ENCODE measurements around the gene CHMP1B.

The CHMP1B gene

DNA sequence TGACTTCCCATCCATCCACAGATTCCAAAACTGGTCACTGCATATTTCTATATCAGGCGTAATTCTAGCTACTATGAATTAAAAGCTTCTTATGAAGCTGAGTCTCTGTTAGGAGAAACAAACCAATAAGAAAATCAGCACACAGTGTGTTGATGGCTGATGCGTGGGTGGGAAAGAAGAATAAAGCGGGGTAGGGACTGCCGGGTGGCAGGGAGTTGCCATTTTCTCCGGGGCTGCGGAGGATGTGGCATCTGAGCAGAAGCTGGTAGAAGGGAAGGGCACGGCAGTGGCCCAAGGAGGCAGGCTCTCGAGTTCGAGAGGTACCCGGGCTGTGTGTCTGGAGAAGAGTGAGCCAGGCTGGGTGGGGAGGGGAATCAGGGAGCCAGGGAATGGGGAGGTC lies 48.6 kb upstream of the CHMP1B start:
- no peaks in the 10 kb centered on the region for H3K4me1 ChIP-seq (ENCODE audit: insufficient read depth, low read length, poor library complexity, severe bottlenecking)
- no peaks in the 10 kb centered on the region for H3K9me2 ChIP-seq (replicated peaks; ENCODE audit: low read depth, low read length)
- H3F3A ChIP-seq (ENCODE audit: low read depth), result no peaks in the 10 kb centered on the region
- no peaks in the 10 kb centered on the region for H3K36me3 ChIP-seq (ENCODE audit: insufficient read depth, low read length)
- no peak overlapping the region for H3K4me2 ChIP-seq (ENCODE audit: low read depth, low read length, poor library complexity, severe bottlenecking)
- H3K9me3 ChIP-seq (ENCODE audit: insufficient read depth, low read depth, low read length), result no peaks in the 10 kb centered on the region
- no peak overlapping the region for H3K9ac ChIP-seq (ENCODE audit: low read depth, low read length, poor library complexity, severe bottlenecking)
- TF ChIP-seq, protein P1, sequence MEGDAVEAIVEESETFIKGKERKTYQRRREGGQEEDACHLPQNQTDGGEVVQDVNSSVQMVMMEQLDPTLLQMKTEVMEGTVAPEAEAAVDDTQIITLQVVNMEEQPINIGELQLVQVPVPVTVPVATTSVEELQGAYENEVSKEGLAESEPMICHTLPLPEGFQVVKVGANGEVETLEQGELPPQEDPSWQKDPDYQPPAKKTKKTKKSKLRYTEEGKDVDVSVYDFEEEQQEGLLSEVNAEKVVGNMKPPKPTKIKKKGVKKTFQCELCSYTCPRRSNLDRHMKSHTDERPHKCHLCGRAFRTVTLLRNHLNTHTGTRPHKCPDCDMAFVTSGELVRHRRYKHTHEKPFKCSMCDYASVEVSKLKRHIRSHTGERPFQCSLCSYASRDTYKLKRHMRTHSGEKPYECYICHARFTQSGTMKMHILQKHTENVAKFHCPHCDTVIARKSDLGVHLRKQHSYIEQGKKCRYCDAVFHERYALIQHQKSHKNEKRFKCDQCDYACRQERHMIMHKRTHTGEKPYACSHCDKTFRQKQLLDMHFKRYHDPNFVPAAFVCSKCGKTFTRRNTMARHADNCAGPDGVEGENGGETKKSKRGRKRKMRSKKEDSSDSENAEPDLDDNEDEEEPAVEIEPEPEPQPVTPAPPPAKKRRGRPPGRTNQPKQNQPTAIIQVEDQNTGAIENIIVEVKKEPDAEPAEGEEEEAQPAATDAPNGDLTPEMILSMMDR (conservative IDR thresholded peaks at IDR 0.05; ENCODE audit: low read length), result no peak
- no peak for TF ChIP-seq EZH2phosphoT487 (IDR thresholded peaks at IDR 0.05; ENCODE audit: borderline replicate concordance)
- no peak overlapping the region for H2AFZ ChIP-seq (ENCODE audit: low read length)
- H4K20me1 ChIP-seq (ENCODE audit: insufficient read depth, low read length, poor library complexity, severe bottlenecking), result no peaks in the 10 kb centered on the region
- H3K27me3 ChIP-seq (ENCODE audit: insufficient read depth, low read length, poor library complexity, severe bottlenecking), result no peaks in the 10 kb centered on the region
- no peaks in the 10 kb centered on the region for H3K79me2 ChIP-seq (ENCODE audit: insufficient read depth, low read length)
- no peak overlapping the region for H3K4me3 ChIP-seq (ENCODE audit: low read length, poor library complexity, severe bottlenecking)

DNA sequence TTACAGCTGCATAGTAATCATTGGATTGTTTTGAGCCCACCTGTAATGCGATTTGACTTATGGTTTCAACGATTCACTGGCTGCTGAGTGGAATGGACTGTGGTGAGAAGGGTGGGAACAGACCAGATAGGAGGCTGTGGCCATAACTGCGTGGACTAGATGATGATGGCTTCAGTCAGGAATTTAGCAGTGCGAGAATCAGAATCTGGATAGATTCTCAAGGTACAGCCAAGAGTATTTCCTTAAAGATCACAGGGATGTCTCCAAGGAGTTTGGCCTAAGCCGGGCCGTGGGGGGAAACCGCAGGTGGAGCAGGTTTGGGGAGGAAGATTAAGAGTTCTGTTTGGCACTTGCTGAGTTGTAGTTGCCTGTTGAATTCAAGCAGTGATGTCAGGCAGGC lies 44.0 kb upstream of the CHMP1B start:
- TF ChIP-seq, protein P1 (conservative IDR thresholded peaks at IDR 0.05; ENCODE audit: low read length), result no peak
- no peak for TF ChIP-seq EZH2phosphoT487 (IDR thresholded peaks at IDR 0.05; ENCODE audit: borderline replicate concordance)
- no peaks in the 10 kb centered on the region for H4K20me1 ChIP-seq (ENCODE audit: insufficient read depth, low read length, poor library complexity, severe bottlenecking)
- no peaks in the 10 kb centered on the region for H3K36me3 ChIP-seq (ENCODE audit: insufficient read depth, low read length)
- no peaks in the 10 kb centered on the region for H3K27me3 ChIP-seq (ENCODE audit: insufficient read depth, low read length, poor library complexity, severe bottlenecking)
- no peak overlapping the region for H3K9ac ChIP-seq (ENCODE audit: low read depth, low read length, poor library complexity, severe bottlenecking)
- no peak overlapping the region for H3K4me2 ChIP-seq (ENCODE audit: low read depth, low read length, poor library complexity, severe bottlenecking)
- H2AFZ ChIP-seq (ENCODE audit: low read length), result no peak overlapping the region
- no peaks in the 10 kb centered on the region for H3K9me2 ChIP-seq (replicated peaks; ENCODE audit: low read depth, low read length)
- H3K79me2 ChIP-seq (ENCODE audit: insufficient read depth, low read length), result no peaks in the 10 kb centered on the region
- no peak overlapping the region for H3K4me3 ChIP-seq (ENCODE audit: low read length, poor library complexity, severe bottlenecking)
- H3F3A ChIP-seq (ENCODE audit: low read depth), result no peaks in the 10 kb centered on the region
- no peaks in the 10 kb centered on the region for H3K9me3 ChIP-seq (ENCODE audit: insufficient read depth, low read depth, low read length)
- no peaks in the 10 kb centered on the region for H3K4me1 ChIP-seq (ENCODE audit: insufficient read depth, low read length, poor library complexity, severe bottlenecking)

DNA sequence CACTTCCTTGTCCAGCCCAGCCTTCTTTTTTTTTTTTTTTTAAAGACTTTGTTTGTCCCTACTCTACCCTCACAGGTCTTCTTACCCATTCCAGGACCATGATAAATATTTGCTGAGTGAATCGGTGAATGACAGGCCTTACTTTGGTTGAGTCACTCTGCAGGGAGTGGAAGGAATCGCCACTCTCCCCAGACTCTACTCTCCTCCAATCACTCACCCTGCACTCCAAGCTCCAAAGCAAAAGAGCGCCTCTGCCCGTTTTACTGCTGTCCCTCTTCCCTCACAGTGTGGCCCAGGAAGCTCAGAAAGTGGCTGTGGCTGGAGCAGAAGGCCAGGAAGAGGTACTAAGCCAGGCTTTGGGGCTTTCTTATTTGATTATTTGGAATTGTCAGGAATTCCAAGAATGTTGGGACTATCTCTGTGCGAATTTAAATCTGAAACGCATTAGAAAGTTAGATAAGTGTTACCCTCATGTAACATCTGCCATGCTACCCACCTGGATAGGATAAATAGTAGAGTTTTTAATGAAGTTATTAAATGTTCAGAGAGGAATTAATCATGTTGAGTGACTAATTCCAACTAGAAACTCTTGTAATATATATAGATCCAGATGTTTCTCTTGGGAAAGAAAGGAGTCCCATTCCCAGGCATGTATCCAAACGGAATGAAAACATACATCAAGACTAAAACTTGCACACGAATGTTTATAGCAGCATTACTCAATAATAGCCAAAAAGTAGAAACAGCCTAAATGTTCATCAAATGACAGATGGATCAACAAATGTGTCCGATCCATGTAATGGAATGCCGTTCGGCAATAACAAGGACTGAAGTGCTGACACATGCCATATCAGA lies 43.0 kb upstream of the CHMP1B start:
- Histone ChIP-seq H3K9ac (ENCODE audit: low read depth, low read length, poor library complexity, severe bottlenecking) (no peak overlapping the region), H3K9me3 (ENCODE audit: insufficient read depth, low read depth, low read length) (no peaks in the 10 kb centered on the region), H4K20me1 (ENCODE audit: insufficient read depth, low read length, poor library complexity, severe bottlenecking) (no peaks in the 10 kb centered on the region), H3K4me2 (ENCODE audit: low read depth, low read length, poor library complexity, severe bottlenecking) (no peak overlapping the region), H3F3A (ENCODE audit: low read depth) (no peaks in the 10 kb centered on the region), H3K4me3 (ENCODE audit: low read length, poor library complexity, severe bottlenecking) (no peak overlapping the region), H2AFZ (ENCODE audit: low read length) (no peak overlapping the region), H3K9me2 (replicated peaks; ENCODE audit: low read depth, low read length) (no peaks in the 10 kb centered on the region), H3K27me3 (ENCODE audit: insufficient read depth, low read length, poor library complexity, severe bottlenecking) (no peaks in the 10 kb centered on the region), H3K4me1 (ENCODE audit: insufficient read depth, low read length, poor library complexity, severe bottlenecking) (no peaks in the 10 kb centered on the region), H3K79me2 (ENCODE audit: insufficient read depth, low read length) (no peaks in the 10 kb centered on the region), H3K36me3 (ENCODE audit: insufficient read depth, low read length) (no peaks in the 10 kb centered on the region)
- no peak for TF ChIP-seq EZH2phosphoT487 (IDR thresholded peaks at IDR 0.05; ENCODE audit: borderline replicate concordance)
- TF ChIP-seq, protein P1 (conservative IDR thresholded peaks at IDR 0.05; ENCODE audit: low read length), result no peak
